DOHH2 (cell line): ENCODE results near the gene CTNNBIP1.

Source experiments
- EZH2phosphoT487 ChIP-seq: fragments of 200-600 bp; sonication (generic); IDR thresholded peaks from 2 replicates; pipeline ENCODE4 v1.6.1; 2017; ENCODE audit warnings: borderline replicate concordance, mild to moderate bottlenecking, antibody characterized with exemption, low read length, moderate library complexity, mixed read lengths
- TF ChIP-seq, protein P1 (sequence below): fragments of 200-600 bp; sonication (generic); IDR thresholded peaks from one replicate; pipeline ENCODE4 v1.5.1; 2014; ENCODE audit warnings: antibody characterized with exemption, mild to moderate bottlenecking, low read depth, low read length; ENCODE audit not compliant: poor library complexity, severe bottlenecking

DNA sequence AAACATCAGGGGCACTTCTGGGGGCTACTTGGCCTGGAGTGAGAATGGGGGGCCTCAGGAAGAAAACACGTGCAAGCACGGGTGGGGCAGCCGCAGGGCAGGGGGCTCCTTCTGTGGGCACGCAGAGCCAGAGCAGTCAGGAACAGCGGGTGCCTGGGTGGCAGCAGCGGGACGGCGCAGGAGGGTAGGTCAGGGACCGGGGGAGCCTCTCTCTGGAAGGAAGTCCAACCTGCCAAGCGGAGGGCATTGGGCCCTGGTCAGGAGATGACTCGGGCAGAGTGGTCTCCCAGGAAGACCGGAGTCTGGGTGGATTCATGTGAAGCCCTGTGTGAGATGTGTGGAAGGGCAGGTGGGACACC, 27.1 kb downstream of the CTNNBIP1 start:
- TF ChIP-seq, protein P1, sequence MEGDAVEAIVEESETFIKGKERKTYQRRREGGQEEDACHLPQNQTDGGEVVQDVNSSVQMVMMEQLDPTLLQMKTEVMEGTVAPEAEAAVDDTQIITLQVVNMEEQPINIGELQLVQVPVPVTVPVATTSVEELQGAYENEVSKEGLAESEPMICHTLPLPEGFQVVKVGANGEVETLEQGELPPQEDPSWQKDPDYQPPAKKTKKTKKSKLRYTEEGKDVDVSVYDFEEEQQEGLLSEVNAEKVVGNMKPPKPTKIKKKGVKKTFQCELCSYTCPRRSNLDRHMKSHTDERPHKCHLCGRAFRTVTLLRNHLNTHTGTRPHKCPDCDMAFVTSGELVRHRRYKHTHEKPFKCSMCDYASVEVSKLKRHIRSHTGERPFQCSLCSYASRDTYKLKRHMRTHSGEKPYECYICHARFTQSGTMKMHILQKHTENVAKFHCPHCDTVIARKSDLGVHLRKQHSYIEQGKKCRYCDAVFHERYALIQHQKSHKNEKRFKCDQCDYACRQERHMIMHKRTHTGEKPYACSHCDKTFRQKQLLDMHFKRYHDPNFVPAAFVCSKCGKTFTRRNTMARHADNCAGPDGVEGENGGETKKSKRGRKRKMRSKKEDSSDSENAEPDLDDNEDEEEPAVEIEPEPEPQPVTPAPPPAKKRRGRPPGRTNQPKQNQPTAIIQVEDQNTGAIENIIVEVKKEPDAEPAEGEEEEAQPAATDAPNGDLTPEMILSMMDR = no peak
- TF ChIP-seq EZH2phosphoT487 = no peak
